HepG2 (cell line): Measurements from ENCODE around the gene DNASE1. TPM values are rescaled to one million over a fixed set of nuclear protein-coding genes. Genes with fewer than 3 reads are reported as not detected.

Source experiments
- AGO1 ChIP-seq: fragments of 200-400 bp; formaldehyde crosslinking; IDR thresholded peaks from 2 replicates; pipeline ENCODE4 v1.6.1; 2017; ENCODE audit warnings: mild to moderate bottlenecking, low read depth, low read length, moderate library complexity; ENCODE audit not compliant: poor library complexity, severe bottlenecking
- FLYWCH1 ChIP-seq: sonication (generic); formaldehyde crosslinking; IDR thresholded peaks from 2 replicates; pipeline ENCODE4 v1.8.1; 2023; ENCODE audit warnings: mild to moderate bottlenecking, missing genetic modification reagents
- HDAC6 ChIP-seq: fragments of 200-600 bp; sonication (generic); IDR thresholded peaks from 2 replicates; pipeline ENCODE4 v1.7.0; 2017; ENCODE audit warnings: mild to moderate bottlenecking, antibody characterized with exemption, low read length, low read depth
- MAZ ChIP-seq, 2 experiments: sonication (generic) in 1 of 2; formaldehyde crosslinking in 1 of 2; IDR thresholded peaks; 2 replicates each; pipeline versions ENCODE4 v1.5.0 to v1.6.1; 2012 to 2020; ENCODE audit warnings: low read depth in 2 of 2, mild to moderate bottlenecking in 2 of 2, borderline replicate concordance in 1 of 2, improper control_type of control experiment in 1 of 2, low read length in 1 of 2, missing genetic modification reagents in 1 of 2, moderate library complexity in 1 of 2
- MEF2D ChIP-seq: sonication (generic); formaldehyde crosslinking; IDR thresholded peaks from 2 replicates; pipeline ENCODE4 v1.5.1; 2020; ENCODE audit warnings: mild to moderate bottlenecking, missing genetic modification reagents
- MIER3 ChIP-seq: IDR thresholded peaks from 2 replicates; pipeline ENCODE4 v1.6.1; 2016; ENCODE audit warnings: missing compliant biosample characterization, borderline replicate concordance
- NR2C2 ChIP-seq: sonication (generic); formaldehyde crosslinking; IDR thresholded peaks from 2 replicates; pipeline ENCODE4 v1.4.0; 2020; ENCODE audit warnings: missing genetic modification reagents, mild to moderate bottlenecking, moderate library complexity, borderline replicate concordance
- PTBP1 ChIP-seq: fragments of 200-400 bp; formaldehyde crosslinking; IDR thresholded peaks from 2 replicates; pipeline ENCODE4 v1.6.1; 2018; ENCODE audit warnings: low read length, low read depth; ENCODE audit not compliant: poor library complexity, severe bottlenecking
- RELA ChIP-seq: sonication (generic); formaldehyde crosslinking; IDR thresholded peaks from 2 replicates; pipeline ENCODE4 v1.4.0; 2020; ENCODE audit warnings: missing genetic modification reagents
- SETDB1 ChIP-seq: sonication (generic); formaldehyde crosslinking; IDR thresholded peaks from 2 replicates; pipeline ENCODE4 v1.5.1; 2020; ENCODE audit warnings: missing genetic modification reagents, mild to moderate bottlenecking, borderline replicate concordance
- SP5 ChIP-seq: IDR thresholded peaks from 2 replicates; pipeline ENCODE4 v1.6.1; 2016; ENCODE audit warnings: low read depth, borderline replicate concordance
- STAG1 ChIP-seq: sonication (generic); formaldehyde crosslinking; IDR thresholded peaks from 2 replicates; pipeline ENCODE4 v1.4.0; 2020; ENCODE audit warnings: missing genetic modification reagents
- TP53 ChIP-seq: sonication (generic); formaldehyde crosslinking; conservative IDR thresholded peaks from 2 replicates; pipeline ENCODE4 v1.4.0; 2020; ENCODE audit warnings: missing genetic modification reagents
- ZNF230 ChIP-seq: sonication (generic); formaldehyde crosslinking; IDR thresholded peaks from 2 replicates; pipeline ENCODE4 v1.4.0; 2020; ENCODE audit warnings: mild to moderate bottlenecking, missing genetic modification reagents
- ZNF234 ChIP-seq: sonication (generic); formaldehyde crosslinking; conservative IDR thresholded peaks from 2 replicates; pipeline ENCODE4 v1.5.1; 2020; ENCODE audit warnings: mild to moderate bottlenecking, missing genetic modification reagents
- ZNF333 ChIP-seq: sonication (generic); formaldehyde crosslinking; IDR thresholded peaks from 2 replicates; pipeline ENCODE4 v1.4.0; 2020; ENCODE audit warnings: mild to moderate bottlenecking, missing genetic modification reagents, borderline replicate concordance
- ZNF34 ChIP-seq: sonication (generic); formaldehyde crosslinking; IDR thresholded peaks from 2 replicates; pipeline ENCODE4 v1.4.0; 2020; ENCODE audit warnings: mild to moderate bottlenecking, missing genetic modification reagents, borderline replicate concordance
- ZNF556 ChIP-seq: sonication (generic); formaldehyde crosslinking; IDR thresholded peaks from 2 replicates; pipeline ENCODE4 v1.4.0; 2020; ENCODE audit warnings: mild to moderate bottlenecking, missing genetic modification reagents, borderline replicate concordance
- ZNF615 ChIP-seq: sonication (generic); formaldehyde crosslinking; IDR thresholded peaks from 2 replicates; pipeline ENCODE4 v1.5.0; 2020; ENCODE audit warnings: mild to moderate bottlenecking, missing genetic modification reagents, borderline replicate concordance
- polyA plus RNA-seq, 8 experiments: library from polyadenylated mRNA; depleted of rRNA in 3 of 8; stranded (reverse) in 7 of 8; unstranded in 1 of 8; fragments of >200 nt; fragmentation: Illumina TruSeq in 4 of 8; extraction: Trizol in 4 of 8; gene quantifications; 2 replicates each; pipeline versions ENCODE4 v1.2.1 to v1.2.3, GENCODE V29; 2011 to 2016; ENCODE audit warnings: low read depth in 4 of 8, missing spikeins in 1 of 8, mixed read lengths in 1 of 8; ENCODE audit not compliant: insufficient read depth in 1 of 8
- total RNA-seq, 5 experiments: library from RNA; depleted of rRNA; stranded (reverse); fragments of >200 nt; fragmentation: Illumina TruSeq; extraction: Trizol; gene quantifications; 2 replicates each; pipeline ENCODE4 v1.2.3, GENCODE V29; 2016; ENCODE audit warnings: low read depth in 1 of 5
- TF ChIP-seq, protein P1 (sequence below): sonication (generic); formaldehyde crosslinking; IDR thresholded peaks from 2 replicates; pipeline ENCODE4 v1.5.1; 2020; ENCODE audit warnings: missing genetic modification reagents, mild to moderate bottlenecking, borderline replicate concordance
- TF ChIP-seq, protein P2 (sequence below): sonication (generic); formaldehyde crosslinking; IDR thresholded peaks from 2 replicates; pipeline ENCODE4 v1.8.1; 2022; ENCODE audit warnings: low read depth, mild to moderate bottlenecking, missing genetic modification reagents
- TF ChIP-seq, protein P3 (sequence below): sonication (generic); formaldehyde crosslinking; IDR thresholded peaks from 2 replicates; pipeline ENCODE4 v1.5.0; 2020; ENCODE audit warnings: missing genetic modification reagents

The DNASE1 gene
- total and polyA plus RNA-seq, 2 of the 13 experiments (the other 11 are each of a cell fraction or from before 2014, with no cell fraction given): 7.1 to 11.1 TPM

DNA sequence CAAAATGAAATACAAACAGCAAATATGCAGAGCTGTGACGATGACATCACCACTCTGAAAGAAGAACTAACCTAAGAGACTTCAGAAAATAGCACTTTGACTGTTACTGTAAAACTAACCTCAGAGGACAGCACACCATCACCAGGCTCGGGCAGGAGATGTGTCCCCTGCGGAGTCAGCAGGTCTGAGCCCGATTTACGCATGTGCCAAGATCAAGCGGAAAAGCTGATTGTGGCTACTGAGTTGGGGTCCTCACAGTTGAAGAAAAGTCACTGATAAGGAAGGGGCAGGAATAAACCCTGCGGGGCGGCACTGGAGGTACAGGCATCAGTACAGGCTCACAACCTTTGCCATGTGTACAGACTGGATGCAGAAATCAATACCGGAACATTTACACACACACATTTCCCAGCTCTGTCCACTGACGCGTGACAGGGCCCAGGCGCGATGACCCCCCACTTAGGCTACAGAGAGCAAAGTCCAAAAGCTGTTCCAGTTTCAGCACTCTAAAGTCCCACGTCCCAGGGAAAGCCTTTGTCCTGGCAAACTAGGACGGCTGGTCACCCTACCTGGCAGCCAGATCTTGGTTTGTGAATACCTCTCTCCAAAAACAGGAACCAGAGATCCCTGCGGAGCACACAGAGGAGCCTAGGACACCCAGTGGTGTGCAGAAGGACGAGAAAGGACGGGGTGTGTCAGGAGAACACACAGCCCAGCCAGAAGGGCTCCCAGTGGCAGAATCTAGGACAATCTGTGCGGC, 41.3 kb downstream of the DNASE1 start (continued):
- TF ChIP-seq, protein P1, sequence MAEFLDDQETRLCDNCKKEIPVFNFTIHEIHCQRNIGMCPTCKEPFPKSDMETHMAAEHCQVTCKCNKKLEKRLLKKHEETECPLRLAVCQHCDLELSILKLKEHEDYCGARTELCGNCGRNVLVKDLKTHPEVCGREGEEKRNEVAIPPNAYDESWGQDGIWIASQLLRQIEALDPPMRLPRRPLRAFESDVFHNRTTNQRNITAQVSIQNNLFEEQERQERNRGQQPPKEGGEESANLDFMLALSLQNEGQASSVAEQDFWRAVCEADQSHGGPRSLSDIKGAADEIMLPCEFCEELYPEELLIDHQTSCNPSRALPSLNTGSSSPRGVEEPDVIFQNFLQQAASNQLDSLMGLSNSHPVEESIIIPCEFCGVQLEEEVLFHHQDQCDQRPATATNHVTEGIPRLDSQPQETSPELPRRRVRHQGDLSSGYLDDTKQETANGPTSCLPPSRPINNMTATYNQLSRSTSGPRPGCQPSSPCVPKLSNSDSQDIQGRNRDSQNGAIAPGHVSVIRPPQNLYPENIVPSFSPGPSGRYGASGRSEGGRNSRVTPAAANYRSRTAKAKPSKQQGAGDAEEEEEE (CRISPR knock-in tag): no peak
- TF ChIP-seq FLYWCH1 (CRISPR knock-in tag) (0 out of 2 replicates have a peak, but pooled peaks have one; percentile 23), ZNF34 (no peak), TP53 (no peak; the same call in none of the 2 replicates), PTBP1 (peak; percentile 41), MEF2D (CRISPR knock-in tag) (peak; percentile 94), ZNF230 (CRISPR knock-in tag) (peak; percentile 79; the same call in 1 of the 2 replicates), SP5 (CRISPR knock-in tag) (peak; percentile 42; the same call in 1 of the 2 replicates), NR2C2 (CRISPR knock-in tag) (peak; percentile 83), MIER3 (CRISPR knock-in tag) (peak; percentile 96; the same call in 1 of the 2 replicates), ZNF615 (CRISPR knock-in tag) (no peak), AGO1 (no peak), ZNF556 (CRISPR knock-in tag) (peak; percentile 88), MAZ (IDR thresholded peaks at IDR 0.05; ENCODE audit: borderline replicate concordance, low read depth, low read length) (peak; percentile 61; the same call in 1 of the 2 replicates), MAZ (CRISPR knock-in tag; IDR thresholded peaks at IDR 0.05; ENCODE audit: low read depth) (peak; percentile 79; the same call in 1 of the 2 replicates), ZNF333 (CRISPR knock-in tag) (0 out of 2 replicates have a peak, but pooled peaks have one; percentile 17), HDAC6 (no peak), STAG1 (no peak; the same call in 1 of the 2 replicates), SETDB1 (CRISPR knock-in tag) (no peak), ZNF234 (CRISPR knock-in tag) (no peak), RELA (CRISPR knock-in tag) (no peak)
- TF ChIP-seq, protein P2, sequence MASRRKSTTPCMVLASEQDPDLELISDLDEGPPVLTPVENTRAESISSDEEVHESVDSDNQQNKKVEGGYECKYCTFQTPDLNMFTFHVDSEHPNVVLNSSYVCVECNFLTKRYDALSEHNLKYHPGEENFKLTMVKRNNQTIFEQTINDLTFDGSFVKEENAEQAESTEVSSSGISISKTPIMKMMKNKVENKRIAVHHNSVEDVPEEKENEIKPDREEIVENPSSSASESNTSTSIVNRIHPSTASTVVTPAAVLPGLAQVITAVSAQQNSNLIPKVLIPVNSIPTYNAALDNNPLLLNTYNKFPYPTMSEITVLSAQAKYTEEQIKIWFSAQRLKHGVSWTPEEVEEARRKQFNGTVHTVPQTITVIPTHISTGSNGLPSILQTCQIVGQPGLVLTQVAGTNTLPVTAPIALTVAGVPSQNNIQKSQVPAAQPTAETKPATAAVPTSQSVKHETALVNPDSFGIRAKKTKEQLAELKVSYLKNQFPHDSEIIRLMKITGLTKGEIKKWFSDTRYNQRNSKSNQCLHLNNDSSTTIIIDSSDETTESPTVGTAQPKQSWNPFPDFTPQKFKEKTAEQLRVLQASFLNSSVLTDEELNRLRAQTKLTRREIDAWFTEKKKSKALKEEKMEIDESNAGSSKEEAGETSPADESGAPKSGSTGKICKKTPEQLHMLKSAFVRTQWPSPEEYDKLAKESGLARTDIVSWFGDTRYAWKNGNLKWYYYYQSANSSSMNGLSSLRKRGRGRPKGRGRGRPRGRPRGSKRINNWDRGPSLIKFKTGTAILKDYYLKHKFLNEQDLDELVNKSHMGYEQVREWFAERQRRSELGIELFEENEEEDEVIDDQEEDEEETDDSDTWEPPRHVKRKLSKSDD (CRISPR knock-in tag): peak; percentile 80; the same call in 1 of the 2 replicates
- TF ChIP-seq, protein P3, sequence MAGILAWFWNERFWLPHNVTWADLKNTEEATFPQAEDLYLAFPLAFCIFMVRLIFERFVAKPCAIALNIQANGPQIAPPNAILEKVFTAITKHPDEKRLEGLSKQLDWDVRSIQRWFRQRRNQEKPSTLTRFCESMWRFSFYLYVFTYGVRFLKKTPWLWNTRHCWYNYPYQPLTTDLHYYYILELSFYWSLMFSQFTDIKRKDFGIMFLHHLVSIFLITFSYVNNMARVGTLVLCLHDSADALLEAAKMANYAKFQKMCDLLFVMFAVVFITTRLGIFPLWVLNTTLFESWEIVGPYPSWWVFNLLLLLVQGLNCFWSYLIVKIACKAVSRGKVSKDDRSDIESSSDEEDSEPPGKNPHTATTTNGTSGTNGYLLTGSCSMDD (CRISPR knock-in tag): no peak
